NCI-H1417 (cell line): ENCODE measurements around the gene TAS2R41.
"Not testable (repeated sequence)": the region's sequence is repeated elsewhere in the genome, so short reads cannot be mapped to it uniquely, and the experiment has no call there.

Experiments used
- DNase-seq, 3 experiments: peaks; one replicate each; lab custom pipeline; 2025; lab: John Stamatoyannopoulos, UW

Gene TAS2R41

GRCh38 chr7:143456992-143457793, 20.5 kb upstream of the TAS2R41 start:
- no peak for DNase-seq

- no peak for DNase-seq
These were observed 19.4 kb upstream of the TAS2R41 start for GRCh38 chr7:143458263-143458662.

- no peak for DNase-seq
These were observed 19.0 kb upstream of the TAS2R41 start for GRCh38 chr7:143458681-143459080.

- DNase-seq, result no peak
These were observed 18.3 kb upstream of the TAS2R41 start for GRCh38 chr7:143459359-143459758.

GRCh38 chr7:143460271-143460979, 17.2 kb upstream of the TAS2R41 start:
- DNase-seq, result no peak

GRCh38 chr7:143462045-143462444, 15.6 kb upstream of the TAS2R41 start:
- DNase-seq, result no peak

- no peak for DNase-seq
These were observed 14.1 kb upstream of the TAS2R41 start for GRCh38 chr7:143463556-143463955.

- DNase-seq, result no peak
These were observed 13.7 kb upstream of the TAS2R41 start for GRCh38 chr7:143463957-143464356.

GRCh38 chr7:143467724-143468123, 9.9 kb upstream of the TAS2R41 start:
- DNase-seq, result no peak

GRCh38 chr7:143472071-143472689, 5.5 kb upstream of the TAS2R41 start:
- not testable (repeated sequence) for DNase-seq

- DNase-seq, result no peak
These were observed 1.5 kb downstream of the TAS2R41 start for GRCh38 chr7:143479055-143479766.

GRCh38 chr7:143480501-143480900, 2.8 kb downstream of the TAS2R41 start:
- no peak for DNase-seq

GRCh38 chr7:143484119-143484518, 6.4 kb downstream of the TAS2R41 start:
- DNase-seq, result no peak

GRCh38 chr7:143485094-143485493, 7.4 kb downstream of the TAS2R41 start:
- no peak for DNase-seq

GRCh38 chr7:143485500-143485899, 7.8 kb downstream of the TAS2R41 start:
- DNase-seq, result no peak

- DNase-seq, result not testable (repeated sequence)
These were observed 8.6 kb downstream of the TAS2R41 start for GRCh38 chr7:143486266-143486665.

GRCh38 chr7:143487061-143487460, 9.4 kb downstream of the TAS2R41 start:
- no peak for DNase-seq

GRCh38 chr7:143487566-143487965, 9.9 kb downstream of the TAS2R41 start:
- DNase-seq, result no peak

- DNase-seq, result peak in 1 of 3 experiments; percentile 10
These were observed 13.1 kb downstream of the TAS2R41 start for GRCh38 chr7:143490717-143491306.

GRCh38 chr7:143492043-143492471, 14.4 kb downstream of the TAS2R41 start:
- no peak for DNase-seq

GRCh38 chr7:143492799-143493739, 15.4 kb downstream of the TAS2R41 start:
- no peak for DNase-seq
